Inflammatory macrophage treated with lipopolysaccharide for 1 hour (primary cell): ENCODE measurements around the gene ZSWIM1.

Source experiments
- DNase-seq, 2 donors: peaks; one replicate each; pipeline ENCODE4 v3.0.0-alpha.2; 2020 to 2022

The ZSWIM1 gene

DNA sequence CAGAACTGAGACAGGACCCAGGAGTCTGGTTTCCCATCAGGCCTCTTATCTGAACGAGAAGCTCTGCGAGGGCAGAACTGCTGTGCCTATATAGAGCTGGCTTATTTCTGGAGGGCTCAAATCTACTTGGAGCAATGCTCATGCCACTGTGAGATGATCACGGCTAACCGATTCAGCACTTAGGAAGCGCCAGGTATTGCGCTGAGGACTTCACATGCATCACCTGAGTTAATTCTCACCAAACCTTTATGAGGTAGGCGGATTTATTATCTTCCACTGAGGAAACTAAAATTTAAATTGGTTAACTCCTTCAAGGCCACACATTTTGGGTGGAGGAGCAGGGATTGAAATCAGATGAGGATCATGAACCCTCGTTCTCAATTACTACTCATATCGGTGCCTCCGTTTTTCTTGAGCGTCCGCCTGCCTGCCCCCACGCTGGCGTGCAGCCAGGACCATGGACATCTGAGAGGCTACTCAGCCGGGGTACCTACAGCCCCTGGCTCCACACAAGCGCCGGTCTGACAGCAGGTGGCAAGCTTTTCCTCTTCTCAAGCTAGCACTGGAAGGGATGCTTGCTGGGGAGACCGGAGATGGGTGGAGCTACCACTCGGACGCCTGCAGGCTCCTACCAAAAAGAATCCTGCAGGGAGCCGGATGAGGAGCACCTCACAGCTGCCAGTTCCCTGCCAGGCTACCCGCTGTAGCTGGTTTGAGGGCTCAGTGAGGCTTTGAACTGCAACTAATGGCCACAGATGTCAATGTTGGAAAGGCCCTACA, 52.4 kb downstream of the ZSWIM1 start:
- DNase-seq = peak in 1 of 2 donors; percentile 35

DNA sequence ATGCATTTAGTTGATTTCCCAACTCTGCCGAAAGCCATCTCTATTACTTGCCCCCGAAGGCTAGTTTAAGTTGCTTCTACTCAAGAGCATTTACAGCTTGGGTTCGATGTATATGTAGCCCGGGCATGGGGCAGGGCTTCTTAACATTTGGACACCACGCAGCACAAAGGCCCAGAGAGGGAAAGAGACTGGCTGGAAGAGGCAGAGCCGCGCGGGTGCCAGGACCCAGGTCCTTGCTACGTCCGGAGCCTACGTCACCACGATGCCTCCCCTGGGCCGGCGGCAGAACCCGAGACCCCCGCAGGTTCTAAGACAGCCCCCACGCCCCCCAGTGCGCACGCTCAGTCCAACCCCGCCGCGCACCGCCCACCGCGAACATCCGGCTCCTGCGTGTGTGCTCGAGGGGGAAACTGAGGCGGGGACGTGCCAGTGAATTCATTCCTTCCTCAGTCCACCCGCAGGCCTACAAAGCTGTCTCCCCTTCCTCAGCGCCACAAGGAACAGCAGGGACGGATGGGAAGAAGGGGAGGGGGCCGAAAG, 53.1 kb downstream of the ZSWIM1 start:
- no peak for DNase-seq
